Cardiac septum (tissue), 1 donor: Measurements from ENCODE around the gene PIAS3. TPM values are rescaled to one million over a fixed set of nuclear protein-coding genes. Genes with fewer than 3 reads are reported as not detected.
"Not testable (repeated sequence)": the region's sequence is repeated elsewhere in the genome, so short reads cannot be mapped to it uniquely, and the experiment has no call there.

ENCODE experiments used
- DNase-seq: peaks from one replicate; pipeline ENCODE4 v3.0.0-alpha.2; 2020; ENCODE audit warnings: low spot score
- intact Hi-C: fragments of 100-400 bp; cut with DNase I; formaldehyde crosslinking; loops from one replicate; pipeline ENCODE4 v1.14.0; 2022
- total RNA-seq: library from RNA; stranded (reverse); fragmentation: NEBNext Ultra II Directional; extraction: Animal tissue kit (Norgen Biotek cat#: 25700); gene quantifications from one replicate; pipeline ENCODE4 v1.2.1, GENCODE V29; 2021
- donor health status: DM: no; HTN: no; CAD: no.

The PIAS3 gene
- total RNA-seq, 1 donor from 2014 or later, result 19.7 TPM

- intact Hi-C loops, result no loop called here
- no peak for DNase-seq
These were observed 19.8 kb upstream of the PIAS3 start for GRCh38 chr1:145878724-145879123.

DNA sequence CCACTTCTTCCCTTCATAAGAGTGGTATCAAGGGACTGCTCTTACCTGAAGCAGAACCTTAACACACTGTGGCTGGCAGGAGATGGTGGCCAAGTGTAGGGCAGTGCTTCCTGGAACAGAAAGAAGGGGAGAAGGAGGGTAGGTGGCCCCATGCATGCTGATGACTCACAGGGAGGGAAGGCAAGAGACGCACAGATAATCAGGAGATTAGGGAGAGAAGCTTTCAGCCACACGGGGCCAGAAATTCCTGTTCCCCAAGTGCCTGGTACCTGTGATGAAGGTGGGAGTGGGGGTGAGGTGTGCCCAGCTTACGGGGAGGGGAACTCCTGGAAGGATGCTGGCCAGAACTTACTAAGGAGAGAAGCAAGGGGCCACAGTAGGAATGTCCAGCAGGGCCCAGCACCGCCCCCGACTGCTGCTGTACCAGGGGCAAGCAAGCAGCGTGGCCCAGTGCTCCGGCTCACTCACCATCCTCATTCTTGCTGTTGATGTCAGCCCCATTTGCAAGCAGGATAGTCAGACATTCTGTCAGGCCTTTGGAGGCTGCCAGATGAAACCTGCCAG is 19.1 kb upstream of the PIAS3 start:
- intact Hi-C loops, result no loop called here
- peak; percentile 55 for DNase-seq

DNA sequence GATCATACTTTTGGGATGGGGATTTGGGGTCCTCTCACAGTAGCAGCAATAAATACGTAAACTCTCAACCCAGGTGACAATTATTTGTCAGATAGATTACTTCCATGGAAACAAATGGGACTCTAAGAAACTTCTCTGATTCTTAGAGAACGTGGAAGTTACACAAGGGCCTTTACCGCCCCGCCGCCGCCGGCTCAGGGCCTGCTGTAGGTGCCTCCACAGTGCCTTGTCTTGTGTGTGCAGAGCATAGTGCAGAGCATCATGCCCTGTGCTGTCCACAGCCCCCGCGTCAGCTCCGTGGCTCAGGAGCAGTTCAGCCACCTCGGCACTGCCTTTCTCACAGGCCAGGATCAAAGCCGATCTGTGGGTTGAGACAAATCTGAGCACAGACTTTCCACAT is 15.8 kb upstream of the PIAS3 start:
- intact Hi-C loops, result no loop called here
- DNase-seq, result no peak

DNA sequence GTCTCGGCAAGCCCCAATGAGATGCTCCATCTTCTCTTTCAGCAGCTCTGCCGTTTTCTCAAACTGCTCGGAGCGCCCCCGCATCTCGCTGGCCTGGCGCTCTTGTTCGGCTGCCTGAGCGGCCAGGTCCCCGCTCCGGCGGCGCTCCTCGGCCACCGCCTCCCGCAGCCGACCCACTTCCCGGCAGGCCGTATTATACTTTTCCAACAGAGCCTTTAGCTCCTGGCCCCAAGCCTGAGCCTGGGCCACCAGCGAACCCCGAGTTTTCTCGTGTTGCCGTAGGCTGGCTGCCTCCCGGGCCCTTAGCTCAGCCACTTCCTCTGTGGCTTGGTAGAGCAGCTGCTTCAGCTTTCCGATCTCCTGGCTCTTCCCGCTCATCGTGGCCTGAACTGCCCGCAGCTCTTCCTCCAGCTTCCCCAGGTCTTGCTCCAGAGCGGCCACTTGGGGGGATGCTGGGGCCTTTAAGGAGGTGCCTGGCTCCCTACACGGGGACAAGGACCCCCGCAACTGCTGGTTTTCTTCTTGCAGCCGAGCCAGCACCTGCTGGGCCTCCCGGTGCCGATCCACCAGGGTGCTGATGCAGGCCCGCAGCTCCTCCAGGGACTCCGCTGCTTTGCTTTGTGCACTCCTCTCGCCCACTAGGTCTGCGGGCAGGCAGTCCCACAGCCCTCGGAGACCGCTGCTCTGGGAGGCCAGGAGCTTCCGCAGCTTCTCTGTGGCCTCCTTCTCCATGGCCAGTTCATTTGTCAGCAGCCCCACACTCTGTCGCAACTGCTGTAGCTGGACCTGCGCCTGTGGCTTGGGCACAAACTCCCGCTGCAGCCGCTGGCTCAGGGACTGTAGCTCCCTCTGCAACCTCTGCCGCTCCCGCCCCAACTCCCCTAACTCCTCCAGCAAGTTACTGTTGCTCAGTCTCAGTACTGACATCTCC is 13.4 kb upstream of the PIAS3 start:
- intact Hi-C loops, result no loop called here
- peak; percentile 85 for DNase-seq

DNA sequence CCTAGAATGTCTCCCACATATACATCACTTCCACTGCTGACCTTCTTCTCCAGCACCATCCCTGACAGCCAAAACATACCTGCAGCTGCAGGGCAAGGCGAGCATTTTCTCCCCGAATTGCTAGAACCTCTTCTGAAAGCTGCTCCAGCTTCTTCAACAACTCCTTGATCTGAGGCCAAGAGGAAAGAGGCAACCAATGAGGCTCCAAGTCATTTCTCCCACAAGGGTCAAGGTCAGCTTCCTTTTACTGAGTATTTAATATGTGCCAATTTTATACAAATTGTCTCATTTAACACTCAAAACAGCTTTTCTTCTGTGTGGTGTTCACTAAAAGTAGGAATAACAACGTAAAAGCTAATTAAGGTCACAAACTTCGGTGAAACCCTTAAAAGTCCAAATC is 9.4 kb upstream of the PIAS3 start:
- intact Hi-C loops, result no loop called here
- no peak for DNase-seq

GRCh38 chr1:145863282-145864018 is 4.6 kb upstream of the PIAS3 start:
- intact Hi-C loops, result no loop called here
- DNase-seq, result no peak

GRCh38 chr1:145859491-145860023 is 676 bp upstream of the PIAS3 start:
- DNase-seq, result peak; percentile 94
- intact Hi-C loops, result no loop called here

- DNase-seq, result no peak
- intact Hi-C loops, result no loop called here
These were observed 512 bp downstream of the PIAS3 start for GRCh38 chr1:145858238-145858900.

DNA sequence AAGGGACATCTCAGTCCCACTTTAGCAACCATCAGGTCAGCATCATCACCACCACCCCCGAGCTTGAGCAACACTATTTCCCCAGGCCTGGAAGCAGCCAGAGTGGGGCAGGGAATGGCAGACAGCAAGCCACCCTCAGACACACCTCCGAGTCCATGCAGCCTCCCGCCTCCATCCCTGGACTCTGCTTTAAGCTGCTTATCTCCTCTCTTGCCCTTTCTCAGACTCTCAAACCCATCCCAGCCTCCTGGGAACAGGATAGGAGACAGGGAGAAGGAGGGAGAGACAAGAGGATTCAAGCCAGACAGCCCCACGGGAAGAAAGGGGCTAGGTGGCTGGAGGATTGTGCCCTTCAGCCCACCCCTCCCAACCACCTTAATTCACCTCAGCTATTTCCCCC is 1.7 kb downstream of the PIAS3 start:
- intact Hi-C loops, result no loop called here
- DNase-seq, result no peak

GRCh38 chr1:145855426-145855948 is 3.4 kb downstream of the PIAS3 start:
- no peak for DNase-seq
- intact Hi-C loops, result no loop called here

DNA sequence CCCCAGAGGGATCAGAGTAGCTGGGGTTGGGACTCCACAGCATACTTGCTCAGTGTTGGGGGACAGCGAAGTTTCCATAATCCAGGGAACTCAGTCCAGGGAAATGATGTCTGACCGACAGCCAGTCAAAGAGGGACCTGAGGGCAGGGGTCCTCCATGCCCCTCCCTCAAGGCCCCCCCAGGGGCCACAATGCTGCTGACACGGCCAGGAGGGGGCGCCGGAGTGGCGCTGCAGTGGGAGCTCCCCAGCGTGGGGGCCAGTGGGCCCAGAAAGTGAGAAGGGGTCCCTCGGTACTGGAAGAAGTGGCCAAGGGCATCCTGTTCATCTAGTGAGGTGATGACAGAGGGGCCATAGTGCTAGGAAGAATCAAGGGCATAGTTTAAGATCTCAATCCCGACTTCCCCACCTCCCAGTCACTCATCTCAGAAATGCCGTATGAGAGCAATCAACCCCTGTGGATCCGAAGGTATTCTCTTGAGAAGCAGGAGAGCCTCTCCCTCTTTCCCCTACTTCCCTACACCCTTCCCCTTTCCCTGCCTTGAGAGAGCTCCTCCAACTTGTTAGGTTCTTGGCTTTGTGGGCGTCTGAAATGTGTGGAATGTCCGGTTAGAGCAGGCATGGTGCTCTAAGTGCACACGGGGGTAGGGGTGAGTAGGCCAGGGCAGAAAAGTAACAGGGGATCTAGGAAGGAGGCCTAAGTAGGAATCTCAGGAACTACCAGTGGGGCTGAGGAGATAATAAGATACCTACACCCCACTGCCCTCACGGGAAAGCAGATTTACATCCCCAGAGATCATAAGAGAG is 9.3 kb downstream of the PIAS3 start:
- DNase-seq, result no peak
- intact Hi-C loops, result loop anchor here (5.0 kb wide), 1 partner anchor 68 kb away; the partner anchor contains the start of gene PEX11B

GRCh38 chr1:145847827-145848226 is 11.1 kb downstream of the PIAS3 start:
- intact Hi-C loops, result loop anchor here (5.0 kb wide), 1 partner anchor 69 kb away; the partner anchor contains the start of gene PEX11B
- no peak for DNase-seq

- no peak for DNase-seq
- intact Hi-C loops, result loop anchor here (5.0 kb wide), 1 partner anchor 71 kb away; the partner anchor contains the start of gene PEX11B
These were observed 12.7 kb downstream of the PIAS3 start for GRCh38 chr1:145846201-145846612.

DNA sequence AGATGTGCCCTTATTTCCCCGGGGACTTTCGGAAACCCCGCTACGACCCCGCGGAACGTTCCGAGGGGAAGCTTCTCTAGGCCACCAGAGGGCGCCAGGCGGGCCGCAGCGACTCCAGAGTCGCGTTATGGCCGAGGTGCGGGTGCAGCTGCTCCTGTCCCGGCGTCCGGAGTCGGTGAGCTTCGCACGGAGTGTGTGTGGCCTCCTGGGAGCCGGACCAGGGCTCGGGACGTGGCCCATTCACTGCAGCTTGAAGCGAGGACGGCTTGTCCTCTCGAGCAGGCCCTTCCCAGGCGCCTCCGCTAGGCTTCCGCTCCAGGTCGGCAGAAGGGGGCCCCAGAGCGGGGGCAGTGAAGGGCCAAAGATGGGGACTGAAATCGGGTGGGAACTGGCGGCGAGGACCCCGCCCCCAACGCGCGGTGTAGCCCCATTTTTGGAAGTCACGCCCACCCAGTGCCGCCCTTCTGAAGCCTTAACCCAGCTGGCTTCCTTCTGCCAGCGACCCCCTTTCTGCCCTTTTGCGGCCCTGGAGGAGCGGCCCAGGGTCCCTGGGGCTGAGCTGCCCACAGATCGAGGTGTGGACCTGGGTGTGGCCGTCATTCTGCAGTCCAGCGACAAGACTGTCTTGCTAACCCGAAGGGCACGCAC is 13.2 kb downstream of the PIAS3 start, which contains the start of gene NUDT17:
TSS of gene NUDT17 (plus strand) at position 117 of the 648 bp plus-strand sequence. CDS start at position 128, 11 bp downstream.
- intact Hi-C loops, result loop anchor here (1.0 to 5.0 kb wide), 2 partner anchors 72 to 168 kb away; partner anchors contain the start of gene PEX11B
- peak; percentile 91 for DNase-seq

DNA sequence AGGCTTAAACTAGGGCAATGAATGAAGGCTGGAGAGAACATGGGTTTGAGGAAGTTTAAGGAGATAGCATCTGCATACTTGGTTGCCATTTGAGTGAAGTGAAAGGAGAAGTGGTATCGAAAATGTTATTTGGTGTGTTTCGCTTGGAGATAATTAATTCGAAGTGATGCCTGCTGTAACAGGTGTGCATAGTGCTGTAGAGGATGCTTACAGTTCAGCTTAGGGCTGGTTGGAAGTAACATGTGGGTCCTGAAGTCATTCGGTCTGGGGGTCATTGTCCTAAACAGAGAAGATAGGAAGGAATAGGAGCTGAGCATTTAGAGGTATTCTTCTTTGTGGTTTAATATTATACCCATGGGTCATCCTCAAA is 13.8 kb downstream of the PIAS3 start:
- intact Hi-C loops, result loop anchor here (1.0 to 5.0 kb wide), 2 partner anchors 72 to 168 kb away; partner anchors contain the start of gene PEX11B
- no peak for DNase-seq

DNA sequence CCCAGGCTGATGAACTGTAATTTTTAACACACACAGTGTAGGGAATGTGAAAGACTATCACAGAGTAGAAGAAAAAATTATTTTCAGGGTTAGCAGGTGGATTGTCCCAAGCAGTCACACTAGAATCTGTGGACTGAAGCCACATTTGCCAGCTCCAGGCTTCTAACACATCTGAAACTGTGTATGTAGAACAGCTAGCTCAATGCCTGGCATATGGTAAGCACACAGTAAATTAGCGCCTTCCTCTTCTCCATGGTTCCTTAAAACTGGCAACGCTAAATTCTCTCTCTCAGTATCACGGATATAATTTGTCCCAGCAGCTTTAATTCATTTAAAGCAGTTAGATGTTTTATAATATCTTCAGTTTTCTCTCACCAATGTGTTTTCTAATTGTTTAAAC is 15.8 kb downstream of the PIAS3 start:
- intact Hi-C loops, result no loop called here
- no peak for DNase-seq

DNA sequence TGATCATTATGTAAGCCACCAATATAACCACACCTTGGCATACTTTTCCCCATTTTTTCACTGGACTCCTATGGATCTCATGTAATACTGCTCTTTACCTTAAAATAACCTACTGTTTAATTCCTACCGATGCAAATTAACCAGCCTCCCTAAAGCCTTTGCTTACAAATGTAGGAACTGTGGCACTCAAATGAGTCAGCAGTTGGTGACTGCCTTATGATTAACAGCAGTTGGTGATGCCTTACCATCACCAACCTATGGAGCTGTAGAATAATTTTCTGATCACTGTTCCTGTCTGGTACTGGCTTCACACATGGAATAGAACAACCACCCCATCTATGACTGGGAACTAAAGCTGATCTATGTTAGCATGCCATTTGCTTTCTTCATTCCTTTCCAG is 21.2 kb downstream of the PIAS3 start:
- intact Hi-C loops, result no loop called here
- DNase-seq, result no peak

DNA sequence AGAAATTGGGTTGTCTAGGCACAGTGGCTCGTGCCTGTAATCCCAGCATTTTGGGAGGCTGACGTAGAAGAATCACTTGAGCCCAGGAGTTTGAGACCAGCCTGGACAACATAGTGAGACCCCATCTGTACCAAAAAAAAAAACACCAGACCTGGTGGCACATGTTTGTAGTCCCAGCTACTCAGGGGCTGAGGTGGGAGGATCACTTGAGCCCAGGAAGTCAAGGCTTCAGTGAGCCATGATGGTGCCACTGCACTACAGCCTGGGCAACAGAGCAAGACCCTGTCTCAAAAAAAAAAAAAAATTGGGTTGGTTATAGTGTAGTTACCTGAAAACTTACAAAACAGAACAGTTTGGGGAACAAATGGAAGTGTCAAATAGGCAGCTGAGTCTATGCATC is 28.1 kb downstream of the PIAS3 start:
- DNase-seq, intact Hi-C loops: not testable (repeated sequence)
